Measurements from ENCODE around the gene TMEFF2.

Gene TMEFF2

GRCh38 chr2:192035731-192036442 lies 158.8 kb downstream of the TMEFF2 start:
- H3K4me3 ChIP-seq (ENCODE audit: low read depth, low read length), result no peak overlapping the region
- TF ChIP-seq, protein P1, sequence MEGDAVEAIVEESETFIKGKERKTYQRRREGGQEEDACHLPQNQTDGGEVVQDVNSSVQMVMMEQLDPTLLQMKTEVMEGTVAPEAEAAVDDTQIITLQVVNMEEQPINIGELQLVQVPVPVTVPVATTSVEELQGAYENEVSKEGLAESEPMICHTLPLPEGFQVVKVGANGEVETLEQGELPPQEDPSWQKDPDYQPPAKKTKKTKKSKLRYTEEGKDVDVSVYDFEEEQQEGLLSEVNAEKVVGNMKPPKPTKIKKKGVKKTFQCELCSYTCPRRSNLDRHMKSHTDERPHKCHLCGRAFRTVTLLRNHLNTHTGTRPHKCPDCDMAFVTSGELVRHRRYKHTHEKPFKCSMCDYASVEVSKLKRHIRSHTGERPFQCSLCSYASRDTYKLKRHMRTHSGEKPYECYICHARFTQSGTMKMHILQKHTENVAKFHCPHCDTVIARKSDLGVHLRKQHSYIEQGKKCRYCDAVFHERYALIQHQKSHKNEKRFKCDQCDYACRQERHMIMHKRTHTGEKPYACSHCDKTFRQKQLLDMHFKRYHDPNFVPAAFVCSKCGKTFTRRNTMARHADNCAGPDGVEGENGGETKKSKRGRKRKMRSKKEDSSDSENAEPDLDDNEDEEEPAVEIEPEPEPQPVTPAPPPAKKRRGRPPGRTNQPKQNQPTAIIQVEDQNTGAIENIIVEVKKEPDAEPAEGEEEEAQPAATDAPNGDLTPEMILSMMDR (IDR thresholded peaks at IDR 0.05; ENCODE audit: borderline replicate concordance, insufficient read depth, low read depth, low read length), result no peak

GRCh38 chr2:192030856-192031255 lies 163.9 kb downstream of the TMEFF2 start:
- no peak overlapping the region for H3K4me3 ChIP-seq (ENCODE audit: low read depth, low read length)
- TF ChIP-seq, protein P1 (IDR thresholded peaks at IDR 0.05; ENCODE audit: borderline replicate concordance, insufficient read depth, low read depth, low read length), result no peak

DNA sequence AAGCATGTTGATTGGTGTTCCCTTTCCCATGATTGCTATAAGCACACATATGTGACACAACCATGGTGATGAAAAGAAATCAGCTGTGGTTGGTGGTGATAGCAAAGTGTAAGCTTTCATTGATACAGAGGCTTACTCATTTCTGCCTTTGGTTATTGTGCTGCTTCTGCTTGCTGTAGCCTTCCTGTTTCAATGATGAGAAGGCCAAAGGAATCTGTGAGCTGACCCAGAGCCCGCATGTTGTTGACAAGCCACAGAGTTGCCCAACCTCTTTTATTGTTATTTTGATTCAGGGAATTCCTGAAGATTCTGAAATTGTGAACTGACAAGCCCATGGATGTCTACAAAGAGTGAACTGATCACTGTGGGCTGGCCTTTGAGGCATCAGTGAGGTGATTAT lies 164.4 kb downstream of the TMEFF2 start:
- H3K4me3 ChIP-seq (ENCODE audit: low read depth, low read length), result no peak overlapping the region
- TF ChIP-seq, protein P1 (IDR thresholded peaks at IDR 0.05; ENCODE audit: borderline replicate concordance, insufficient read depth, low read depth, low read length), result no peak

GRCh38 chr2:192029089-192029488 lies 165.6 kb downstream of the TMEFF2 start:
- no peak overlapping the region for H3K4me3 ChIP-seq (ENCODE audit: low read depth, low read length)
- TF ChIP-seq, protein P1 (IDR thresholded peaks at IDR 0.05; ENCODE audit: borderline replicate concordance, insufficient read depth, low read depth, low read length), result peak; percentile 53

GRCh38 chr2:192026825-192027120 lies 168.0 kb downstream of the TMEFF2 start:
- TF ChIP-seq, protein P1 (IDR thresholded peaks at IDR 0.05; ENCODE audit: borderline replicate concordance, insufficient read depth, low read depth, low read length), result no peak
- H3K4me3 ChIP-seq (ENCODE audit: low read depth, low read length), result no peak overlapping the region

- TF ChIP-seq, protein P1 (IDR thresholded peaks at IDR 0.05; ENCODE audit: borderline replicate concordance, insufficient read depth, low read depth, low read length), result no peak
- H3K4me3 ChIP-seq (ENCODE audit: low read depth, low read length), result no peak overlapping the region
Measured at GRCh38 chr2:192026059-192026824, 168.5 kb downstream of the TMEFF2 start.

GRCh38 chr2:192025637-192026036 lies 169.1 kb downstream of the TMEFF2 start:
- H3K4me3 ChIP-seq (ENCODE audit: low read depth, low read length), result no peak overlapping the region
- TF ChIP-seq, protein P1 (IDR thresholded peaks at IDR 0.05; ENCODE audit: borderline replicate concordance, insufficient read depth, low read depth, low read length), result no peak
